Raji (cell line): Measurements from ENCODE around the gene CCDC88B.

Source experiments
- POLR2A ChIP-seq: IDR thresholded peaks from 2 replicates; pipeline ENCODE4 v1.6.1; 2011; ENCODE audit warnings: low read depth, low read length, control low read depth; ENCODE audit not compliant: insufficient read depth

The CCDC88B gene

GRCh38 chr11:64299847-64300648 is 40.0 kb upstream of the CCDC88B start, which contains the start of gene CATSPERZ:
Gene CATSPERZ, plus strand, starts transcription at chr11:64300358. Its CDS starts 53 bp downstream, at chr11:64300411.
- TF ChIP-seq POLR2A: no peak

- TF ChIP-seq POLR2A: no peak
Measured at GRCh38 chr11:64303109-64304031, 36.6 kb upstream of the CCDC88B start.

- no peak for TF ChIP-seq POLR2A
Measured at GRCh38 chr11:64304032-64304315, 36.0 kb upstream of the CCDC88B start.

GRCh38 chr11:64304316-64305072 is 35.5 kb upstream of the CCDC88B start:
- peak; percentile 68 for TF ChIP-seq POLR2A

- peak; percentile 62; the same call in 1 of the 2 replicates for TF ChIP-seq POLR2A
Measured at GRCh38 chr11:64305075-64305690, 34.8 kb upstream of the CCDC88B start, which contains the start of gene ESRRA. Gene ESRRA, plus strand, starts transcription at chr11:64305524. Its CDS starts 1,656 bp downstream, at chr11:64307180.

GRCh38 chr11:64305691-64306562 is 34.1 kb upstream of the CCDC88B start:
- peak; percentile 58 for TF ChIP-seq POLR2A

GRCh38 chr11:64306563-64306875 is 33.5 kb upstream of the CCDC88B start:
- no peak for TF ChIP-seq POLR2A

- TF ChIP-seq POLR2A: no peak
Measured at GRCh38 chr11:64306876-64307622, 33.0 kb upstream of the CCDC88B start.

- no peak for TF ChIP-seq POLR2A
Measured at GRCh38 chr11:64312947-64313346, 27.1 kb upstream of the CCDC88B start.

GRCh38 chr11:64313491-64314145 is 26.4 kb upstream of the CCDC88B start:
- TF ChIP-seq POLR2A: no peak

- TF ChIP-seq POLR2A: no peak
Measured at GRCh38 chr11:64314146-64314804, 25.7 kb upstream of the CCDC88B start.
